GM18505 (cell line): ENCODE results near the gene DSCAM.

Source experiments
- ATAC-seq: cut with Tn5 transposase; IDR thresholded peaks from one replicate; pipeline ENCODE4 v1.9.1; 2021; ENCODE audit not compliant: unreplicated experiment
- POLR2A ChIP-seq: IDR thresholded peaks from 4 replicates; pipeline ENCODE4 v1.6.1; 2011; ENCODE audit warnings: borderline replicate concordance; ENCODE audit not compliant: insufficient read depth, insufficient read length; ENCODE audit errors: extremely low read depth

DSCAM gene

DNA sequence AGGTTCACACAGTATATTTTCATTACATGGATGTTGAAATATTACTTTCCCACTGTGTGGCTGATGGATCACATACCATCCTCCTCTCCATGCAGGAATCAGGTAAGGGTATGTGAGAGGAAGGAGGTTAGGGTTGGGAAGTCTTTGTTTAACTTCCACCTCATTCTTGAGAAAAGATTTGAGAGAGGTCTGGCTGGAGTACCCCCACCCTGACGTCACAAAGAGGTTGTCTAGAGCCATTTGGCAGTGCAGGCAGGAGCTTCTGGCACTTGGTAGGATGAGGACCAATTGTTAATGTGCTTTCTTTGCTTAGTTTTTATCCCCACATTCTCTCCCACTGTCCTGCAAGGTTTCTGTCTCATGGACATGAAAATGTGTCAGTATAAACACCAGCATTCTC, 356.6 kb downstream of the DSCAM start:
- no peak for ATAC-seq
- no peak for TF ChIP-seq POLR2A

DNA sequence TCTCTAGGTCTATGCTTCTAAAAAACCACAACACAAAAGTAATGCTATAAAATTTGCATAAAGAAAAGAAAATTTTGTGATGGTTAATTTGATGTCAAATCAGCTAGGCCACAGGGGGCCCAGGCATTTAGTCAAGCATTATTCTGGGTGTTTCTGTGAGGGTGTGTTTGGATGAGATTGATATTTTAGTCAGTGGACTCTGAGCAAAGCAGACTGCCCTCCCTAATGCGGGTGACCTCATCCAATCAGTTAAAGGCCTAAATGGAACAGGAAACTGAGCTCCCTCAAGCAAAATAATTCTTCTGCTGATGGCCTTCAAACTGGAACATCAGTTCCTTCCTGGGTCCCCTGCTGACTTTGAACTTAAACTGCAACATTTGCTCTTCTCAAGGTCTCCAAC, 358.0 kb downstream of the DSCAM start:
- no peak for TF ChIP-seq POLR2A
- no peak for ATAC-seq

DNA sequence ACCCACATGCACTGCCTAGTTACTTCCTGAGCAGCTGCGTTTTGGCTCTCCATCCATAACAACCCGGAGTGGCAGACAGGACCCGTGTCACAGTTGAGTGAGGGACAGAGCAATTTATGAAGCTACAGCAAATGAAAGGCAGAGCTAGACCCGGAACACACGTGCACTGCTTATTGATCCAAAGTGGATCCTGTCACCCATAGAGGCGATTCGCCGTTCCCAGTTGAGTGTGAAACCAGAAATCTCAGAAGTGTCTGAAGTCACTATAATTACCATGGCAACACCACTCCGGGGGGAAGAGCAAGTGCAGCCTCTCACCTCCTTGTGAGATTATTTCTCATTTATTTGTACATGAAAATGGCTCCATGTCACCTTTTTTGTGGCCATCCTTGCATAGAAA, 365.2 kb downstream of the DSCAM start:
- TF ChIP-seq POLR2A = no peak
- ATAC-seq = no peak

DNA sequence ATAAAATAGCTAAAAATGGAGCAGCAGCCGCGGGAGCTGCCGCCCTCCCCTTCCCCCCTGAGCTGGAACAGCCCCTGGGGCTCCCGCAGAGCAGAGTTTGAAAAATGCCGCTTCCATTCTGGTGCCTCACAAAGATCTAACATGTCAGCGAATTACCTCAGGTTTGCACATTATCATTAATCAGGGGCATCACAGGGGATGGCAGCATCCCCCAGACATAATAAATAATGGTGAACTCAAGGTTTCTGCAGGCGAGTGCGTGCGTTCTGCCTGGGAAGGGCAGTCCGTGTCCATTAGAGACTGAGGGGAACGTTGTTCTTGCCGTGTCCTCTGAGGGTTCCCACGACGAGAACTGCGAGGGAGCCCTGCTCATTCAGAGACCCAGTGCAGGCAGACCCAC, 372.4 kb downstream of the DSCAM start:
- no peak for ATAC-seq
- TF ChIP-seq POLR2A = no peak

DNA sequence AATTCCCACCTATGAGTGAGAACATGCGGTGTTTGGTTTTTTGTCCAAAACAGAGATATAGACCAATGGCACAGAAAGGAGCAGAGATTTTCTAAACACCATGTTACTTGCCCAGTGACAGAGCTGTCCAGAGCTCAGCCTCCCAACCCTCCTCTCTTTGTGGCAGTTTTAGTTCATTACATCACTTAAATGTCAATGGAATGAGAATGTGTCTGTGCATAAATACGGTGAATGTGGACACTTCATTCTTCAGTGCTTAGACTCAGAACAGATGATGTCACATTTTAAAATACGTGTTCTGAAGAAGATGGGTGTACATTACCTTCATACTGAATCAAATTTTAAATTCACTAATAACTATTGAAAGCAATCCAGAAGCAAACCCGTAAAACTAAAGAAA, 374.9 kb downstream of the DSCAM start:
- no peak for ATAC-seq
- no peak for TF ChIP-seq POLR2A

DNA sequence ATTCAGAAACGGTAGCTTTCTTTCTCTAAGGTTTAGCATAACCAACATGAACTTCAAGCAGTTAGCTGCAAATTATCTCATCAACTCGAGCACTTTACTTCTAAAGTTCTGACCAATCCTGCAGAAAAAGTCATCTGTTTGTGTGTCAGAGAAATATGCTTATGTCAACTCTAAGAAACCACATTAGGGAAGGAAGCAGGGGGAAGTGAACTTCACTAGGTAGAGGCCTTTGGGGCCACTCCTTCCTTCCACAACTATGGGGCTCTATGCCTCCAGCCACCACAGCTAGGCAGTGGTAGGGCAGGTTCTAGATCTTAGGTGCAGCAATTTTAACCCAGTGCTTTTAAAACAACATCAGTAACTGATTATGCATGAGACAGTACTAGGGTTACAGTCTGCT, 375.9 kb downstream of the DSCAM start:
- TF ChIP-seq POLR2A = no peak
- ATAC-seq = no peak

DNA sequence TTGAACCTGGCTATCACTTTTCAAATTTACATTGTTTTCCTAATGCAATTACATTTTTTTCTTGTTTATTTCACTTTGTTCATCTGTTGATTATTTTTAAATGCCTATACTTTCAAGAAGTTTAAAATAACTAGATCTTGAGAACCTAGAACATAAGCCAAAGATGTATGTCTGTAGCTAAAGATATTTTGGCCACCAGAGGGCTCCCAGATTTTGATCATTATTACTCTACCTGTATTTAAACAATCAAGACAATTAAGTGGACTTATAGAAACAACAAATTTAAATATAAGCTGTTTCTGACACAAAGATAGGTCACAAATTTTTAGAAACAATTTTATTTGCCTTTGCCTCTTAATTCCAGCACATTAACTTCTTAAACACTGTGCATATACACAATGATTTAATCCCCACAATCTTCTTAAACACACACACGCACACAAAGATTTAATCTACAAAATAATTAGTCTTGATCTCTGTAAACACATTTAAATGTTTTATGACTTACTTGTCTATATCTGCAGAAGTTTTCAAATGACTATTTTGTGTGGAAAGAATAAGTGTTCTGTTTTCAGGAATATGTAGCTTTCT, 380.0 kb downstream of the DSCAM start:
- no peak for TF ChIP-seq POLR2A
- no peak for ATAC-seq

DNA sequence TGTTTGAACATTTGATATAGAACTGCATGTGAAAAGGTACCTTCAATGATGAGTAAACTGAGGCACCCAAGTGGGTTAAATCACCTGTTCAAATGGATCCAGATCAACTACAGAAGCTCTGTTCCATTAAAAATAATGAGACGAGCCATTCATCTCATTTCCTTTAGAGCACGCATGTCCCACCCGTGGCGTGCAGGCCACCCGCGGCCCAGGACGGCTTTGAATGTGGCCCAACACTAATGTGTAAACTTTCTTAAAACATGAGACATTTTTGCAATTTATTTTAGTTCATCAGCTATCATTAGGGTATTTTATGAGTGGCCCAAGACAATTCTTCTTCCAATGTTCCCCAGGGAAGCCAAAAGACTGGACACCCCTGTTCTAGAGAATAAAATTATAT, 381.6 kb downstream of the DSCAM start:
- no peak for TF ChIP-seq POLR2A
- ATAC-seq = no peak

DNA sequence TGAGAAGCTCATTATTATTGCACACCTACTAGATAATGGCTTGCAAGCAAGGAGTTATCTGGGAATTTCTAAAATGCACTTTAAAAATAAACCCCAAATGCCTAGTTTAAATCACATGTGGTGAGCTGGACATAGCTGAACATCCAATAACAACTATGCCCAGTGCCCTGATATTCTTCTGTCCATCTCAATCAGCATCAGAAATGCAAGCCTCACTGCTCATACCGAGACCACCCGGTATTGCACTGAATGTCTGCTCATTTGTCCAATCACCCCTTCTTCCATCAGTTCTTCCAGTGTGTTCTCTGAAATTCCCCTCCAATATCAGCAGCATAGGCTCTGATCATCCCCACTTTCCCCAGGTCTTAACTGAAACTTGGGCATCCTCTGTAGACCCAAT, 383.8 kb downstream of the DSCAM start:
- no peak for ATAC-seq
- TF ChIP-seq POLR2A = no peak

DNA sequence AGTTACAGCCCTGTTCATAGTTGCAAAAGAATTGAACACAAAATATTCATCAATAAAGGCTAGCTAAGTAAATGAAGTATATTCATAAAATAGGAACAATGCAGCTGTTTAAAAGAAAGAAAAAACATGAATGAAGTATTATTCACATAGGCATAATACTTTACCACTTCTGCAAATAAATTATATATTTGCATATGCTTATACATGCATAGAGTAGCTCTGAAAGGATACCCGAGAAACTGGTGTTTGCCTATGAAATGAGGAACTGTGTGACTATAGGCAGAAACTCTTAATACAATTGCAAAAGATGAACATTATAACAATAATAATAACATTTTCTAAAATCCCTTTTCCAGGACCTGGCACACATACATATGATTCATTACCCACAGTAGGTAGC, 385.9 kb downstream of the DSCAM start:
- ATAC-seq = no peak
- TF ChIP-seq POLR2A = no peak

DNA sequence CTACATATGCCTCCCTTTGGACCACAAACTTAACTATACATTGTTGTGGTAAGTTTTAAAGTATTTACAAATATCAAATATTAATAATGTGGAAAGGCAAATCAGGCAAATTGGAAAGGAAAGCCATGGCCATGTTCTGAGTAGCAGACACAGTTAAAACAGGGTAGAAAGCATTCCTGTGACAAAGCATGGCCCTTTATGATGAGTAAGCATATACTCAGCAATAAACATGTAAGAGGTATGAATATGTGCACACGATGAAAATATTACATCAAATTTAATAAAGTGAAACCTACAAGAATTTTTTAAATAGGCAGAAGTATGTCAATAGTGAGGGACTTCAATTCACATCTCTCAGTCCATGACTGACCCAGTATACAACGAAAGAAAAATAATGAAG, 389.2 kb downstream of the DSCAM start:
- no peak for ATAC-seq
- no peak for TF ChIP-seq POLR2A

DNA sequence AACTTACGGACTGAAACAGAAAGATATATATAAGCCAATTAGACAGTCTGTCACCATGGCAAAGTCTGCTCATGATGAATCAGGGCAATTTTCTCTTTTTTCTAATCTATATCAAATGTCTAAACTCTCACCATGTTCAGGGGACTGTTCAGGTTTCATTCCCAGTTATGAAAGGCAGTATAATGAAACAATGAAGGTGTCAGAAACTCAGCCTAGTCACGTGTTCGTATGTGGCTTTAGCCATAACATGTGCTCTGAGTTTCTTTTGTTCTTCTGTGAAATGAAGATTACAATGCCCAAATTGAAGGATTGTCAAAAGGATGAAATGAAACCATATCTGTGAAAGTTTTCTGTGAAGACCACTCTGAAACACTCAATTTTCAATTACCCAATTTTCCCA, 392.9 kb downstream of the DSCAM start:
- ATAC-seq = no peak

DNA sequence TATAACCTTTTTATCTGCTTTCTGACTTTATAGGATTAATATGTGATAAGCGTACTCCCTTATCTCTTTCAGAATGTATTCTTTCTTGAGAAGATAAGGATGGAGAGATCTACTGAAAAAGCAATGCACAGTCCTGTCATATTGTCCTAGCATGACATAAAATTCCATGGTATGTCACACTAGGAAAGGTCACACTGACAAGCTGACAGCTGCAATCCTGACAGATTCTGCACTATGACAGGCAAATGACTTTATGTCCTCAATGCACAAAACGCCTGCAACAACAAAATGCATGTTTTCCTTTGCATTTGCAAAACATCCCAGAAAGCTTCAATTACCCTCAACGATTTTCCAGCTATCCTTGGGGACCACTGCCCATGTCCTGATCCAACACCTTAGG, 393.8 kb downstream of the DSCAM start:
- TF ChIP-seq POLR2A = no peak
- ATAC-seq = no peak

More for the DNA sequence above, 392.9 kb downstream of the DSCAM start:
- TF ChIP-seq POLR2A = no peak

DNA sequence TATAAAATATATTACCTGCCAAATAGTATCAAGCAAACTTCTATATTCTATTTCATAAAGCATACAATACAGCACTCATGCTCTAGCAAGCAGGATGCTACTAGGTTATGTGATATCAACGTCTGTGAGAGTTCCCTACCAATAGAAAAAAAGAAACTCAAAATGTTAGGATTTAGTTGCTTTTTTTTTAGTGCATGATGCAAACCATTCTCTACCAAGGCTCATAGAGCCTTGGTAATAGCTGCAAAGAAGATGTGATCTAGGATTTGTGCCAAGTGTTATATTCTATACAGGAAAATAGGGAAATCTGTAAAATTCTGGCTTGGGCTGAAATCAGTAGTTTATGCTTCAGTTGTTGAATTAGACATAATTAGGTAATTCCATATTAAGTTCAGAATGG, 394.4 kb downstream of the DSCAM start:
- TF ChIP-seq POLR2A = no peak
- no peak for ATAC-seq

DNA sequence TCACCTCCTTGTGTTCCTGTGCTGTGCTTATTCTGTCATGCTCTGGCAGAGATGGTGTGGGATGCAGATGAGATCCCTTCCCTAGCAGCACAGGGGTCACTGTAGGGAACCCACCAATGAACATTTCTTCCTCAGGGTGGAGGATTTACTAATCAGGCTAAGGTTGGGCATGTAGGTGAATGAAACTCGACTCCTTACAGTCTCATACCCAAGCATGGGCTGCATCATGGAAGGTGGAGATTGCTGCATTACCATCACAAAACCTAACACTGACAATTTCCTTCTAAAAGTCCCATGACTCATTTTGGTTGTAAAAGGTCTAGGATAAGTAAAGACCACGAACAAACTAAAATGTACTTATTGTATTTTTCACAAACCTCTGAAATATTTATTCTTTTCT, 399.9 kb downstream of the DSCAM start:
- ATAC-seq = no peak

More for the DNA sequence above, 399.9 kb downstream of the DSCAM start:
- no peak for TF ChIP-seq POLR2A
